SH-SY5Y (cell line): ENCODE results near the gene TACR2.

Source experiments
- GATA2 ChIP-seq: IDR thresholded peaks from 2 replicates; pipeline ENCODE4 v1.6.1; 2011; ENCODE audit warnings: mild to moderate bottlenecking, low read depth, low read length
- GATA3 ChIP-seq: IDR thresholded peaks from 2 replicates; pipeline ENCODE4 v1.6.1; 2011; ENCODE audit warnings: low read depth, mild to moderate bottlenecking, low read length, moderate library complexity

DNA sequence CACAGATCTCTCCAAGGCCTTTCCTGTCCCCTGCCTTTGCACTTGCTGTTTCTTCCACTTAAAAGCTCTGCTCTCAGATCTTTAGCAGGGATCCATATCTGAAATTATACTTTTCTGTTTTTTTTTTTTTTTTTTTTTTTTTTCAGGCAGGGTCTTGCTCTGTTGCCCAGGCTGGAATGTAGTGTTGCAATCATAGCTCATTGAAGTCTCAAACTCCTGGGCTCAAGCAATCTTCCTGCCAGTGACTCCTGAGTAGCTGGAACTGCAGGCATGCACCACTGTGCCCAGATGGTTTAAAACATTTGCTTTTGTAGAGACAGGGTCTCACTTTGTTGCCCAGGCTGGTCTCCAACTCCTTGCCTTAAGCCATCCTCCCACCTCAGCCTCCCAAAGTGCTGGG lies 29.5 kb upstream of the TACR2 start:
- TF ChIP-seq GATA2 (no peak), GATA3 (no peak)
